Pancreas (tissue), 10 donors: ENCODE data around the gene PLEKHA1. TPM values are rescaled to one million over a fixed set of nuclear protein-coding genes. Genes with fewer than 3 reads are reported as not detected.

Source experiments
- ATAC-seq, 4 donors: fragments of 200-7000 bp; cut with Tn5 transposase; one replicate each; pipeline versions ENCODE4 v1.8.0 to v1.9.1; 2020; ENCODE audit warnings: mild to moderate bottlenecking in 4 of 4, moderate library complexity in 4 of 4
- DNase-seq, 6 donors: peaks; one replicate each; pipeline ENCODE4 v3.0.0-alpha.2; 2020
- FAIRE-seq: peaks from 2 replicates; lab custom pipeline; 2012; peaks lifted over from hg19 to GRCh38; lab: Jason Lieb, UNC
- H3K27ac ChIP-seq, 4 donors: fragments of 200-600 bp; sonication (generic); 1 replicate in 3 of 4; 2 replicates in 1 of 4; pipeline versions ENCODE4 v1.5.0 to v1.8.0; 2020
- H3K27me3 ChIP-seq, 4 donors: fragments of 200-600 bp; one replicate each; pipeline ENCODE4 v1.8.0; 2021
- H3K36me3 ChIP-seq, 3 donors: fragments of 200-600 bp; sonication (generic) in 1 of 3; one replicate each; pipeline versions ENCODE4 v1.5.0 to v1.8.0; 2020 to 2021
- H3K4me1 ChIP-seq, 3 donors: fragments of 200-600 bp; one replicate each; pipeline ENCODE4 v1.8.0; 2021
- H3K4me3 ChIP-seq, 4 donors: fragments of 200-600 bp; sonication (generic) in 2 of 4; one replicate each; pipeline versions ENCODE4 v1.5.0 to v1.8.0; 2020 to 2021
- H3K9me3 ChIP-seq, 4 donors: fragments of 200-600 bp; one replicate each; pipeline ENCODE4 v1.8.0; 2021
- CTCF ChIP-seq, 4 donors: fragments of 200-600 bp; sonication (generic) in 3 of 4; IDR thresholded peaks; one replicate each; pipeline versions ENCODE4 v1.5.0 to v1.8.0; 2021; ENCODE audit warnings: antibody characterized with exemption in 4 of 4
- WGBS, 2 donors: extraction: QIAGEN DNeasy Blood & Tissue Kit; methylation state at CpG; one replicate each; pipeline ENCODE4 v1.1.7; 2013; 5-methylcytosine and 5-hydroxymethylcytosine counted together
- intact Hi-C, 3 donors: fragments of 100-400 bp; cut with DNase I; formaldehyde crosslinking; loops; one replicate each; pipeline versions ENCODE4 v1.11.1 to v1.14.2; 2022
- polyA plus RNA-seq, 2 donors: library from polyadenylated mRNA; stranded (reverse); fragments of 200-250 nt; gene quantifications; one replicate each; pipeline ENCODE4 v1.2.3, GENCODE V29; 2013
- total RNA-seq, 6 donors: library from RNA; stranded (reverse); fragmentation: NEBNext Ultra II Directional in 4 of 6; extraction: Animal tissue kit (Norgen Biotek cat#: 25700) in 4 of 6; gene quantifications; one replicate each; pipeline versions ENCODE4 v1.2.1 to v1.2.4, GENCODE V29; 2021 to 2023
- donor health status: healthy with polysubstance abuse.
- donor health status: DM: no; HTN: no; CAD: no; lungs with moderate emphysema.
- donor health status: DM: no; HTN: no; CAD: no.
- donor health status: control.
- donor health status: control.
- donor health status: Bipolar disorder and iron deficiency.
- donor health status: DM: yes; HTN: yes; CAD: no.
- donor health status: DM: no; HTN: no; CAD: no.
- donor health status: DM: no; HTN: no; CAD: no.
- donor health status: DM: yes; HTN: yes; CAD: no.

PLEKHA1 gene
- total and polyA plus RNA-seq, 8 donors: 8.8 to 31.6 (median 20.4) TPM

DNA sequence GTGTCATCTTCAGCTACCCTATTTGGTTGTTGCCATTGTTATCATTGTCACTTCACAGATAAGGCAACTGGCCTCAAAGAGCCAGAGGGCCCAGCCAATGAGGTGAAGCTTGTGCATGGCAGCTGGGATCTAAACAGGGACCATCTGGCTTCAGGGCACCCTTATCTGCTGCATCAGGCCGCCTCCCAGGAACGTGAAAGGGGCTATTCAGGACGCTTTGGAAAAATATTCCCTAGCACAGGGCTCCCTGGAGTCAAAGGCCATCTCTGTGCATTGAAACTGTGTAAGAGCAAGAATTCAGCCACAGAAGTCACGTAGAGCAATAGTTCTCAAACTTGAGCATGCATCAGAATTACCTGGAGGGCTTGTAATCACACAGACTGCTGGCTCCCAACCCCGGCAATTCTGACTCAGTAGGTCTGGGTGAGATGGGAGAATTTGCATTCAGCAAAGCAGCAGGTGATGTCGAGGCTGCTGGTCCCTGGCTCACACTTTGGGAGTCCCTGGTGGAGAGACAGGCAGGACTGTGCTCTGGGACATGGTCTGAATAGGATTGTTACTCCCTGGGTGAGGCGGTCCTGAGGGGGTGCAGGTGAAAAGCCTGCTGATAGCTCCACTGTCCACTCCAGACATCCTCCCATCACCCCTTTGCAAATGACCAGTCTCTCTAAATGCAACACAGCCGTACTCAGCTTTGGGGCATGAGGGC is 21.5 kb upstream of the PLEKHA1 start:
- no peak for FAIRE-seq
- no peak overlapping the region for H3K4me3 ChIP-seq
- TF ChIP-seq CTCF (IDR thresholded peaks at IDR 0.05): no peak
- no peak overlapping the region for H3K27ac ChIP-seq
- no peaks in the 10 kb centered on the region for H3K36me3 ChIP-seq
- WGBS, 2 donors: 60 to 62% methylated on average over 8 of the region's 8 CpGs
- no peak for ATAC-seq
- DNase-seq: no peak
- H3K9me3 ChIP-seq: no peaks in the 10 kb centered on the region
- no peaks in the 10 kb centered on the region for H3K4me1 ChIP-seq
- no peaks in the 10 kb centered on the region for H3K27me3 ChIP-seq
- intact Hi-C loops: no loop called here

- DNase-seq (no peak), FAIRE-seq (no peak), ATAC-seq (no peak)
- TF ChIP-seq CTCF (IDR thresholded peaks at IDR 0.05): no peak
- Histone ChIP-seq H3K9me3 (no peaks in the 10 kb centered on the region), H3K36me3 (no peaks in the 10 kb centered on the region), H3K27ac (no peak overlapping the region), H3K4me1 (no peaks in the 10 kb centered on the region), H3K27me3 (no peaks in the 10 kb centered on the region), H3K4me3 (no peak overlapping the region)
- intact Hi-C loops: no loop called here
- WGBS, 2 donors: 83 to 93% methylated on average over 2 of the region's 2 CpGs
Measured at GRCh38 chr10:122354383-122354782, 20.1 kb upstream of the PLEKHA1 start.

DNA sequence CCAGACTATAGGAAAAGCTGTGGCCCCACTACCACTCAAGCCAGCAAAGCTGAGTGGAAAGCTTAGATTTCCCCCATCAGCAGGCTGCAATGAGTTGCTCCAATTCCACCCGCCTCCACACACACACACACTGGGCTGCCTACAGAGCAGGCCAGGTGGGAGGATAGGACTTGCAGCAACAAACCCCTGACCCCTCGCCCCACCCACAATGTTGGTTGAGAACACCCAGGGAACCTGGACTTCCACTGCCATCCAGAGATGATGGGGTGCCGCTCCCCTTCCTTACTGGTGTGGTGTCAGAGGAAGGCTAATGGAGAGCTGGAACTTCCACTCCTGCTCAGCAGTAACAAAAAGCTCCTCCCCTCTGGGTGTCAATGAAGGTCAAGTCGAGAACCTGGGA is 16.8 kb upstream of the PLEKHA1 start:
- no peak for FAIRE-seq

GRCh38 chr10:122359621-122360020 is 14.9 kb upstream of the PLEKHA1 start:
- FAIRE-seq (no peak), DNase-seq (no peak), ATAC-seq (no peak)
- no peaks in the 10 kb centered on the region for H3K27me3 ChIP-seq
- no peaks in the 10 kb centered on the region for H3K36me3 ChIP-seq
- no peaks in the 10 kb centered on the region for H3K9me3 ChIP-seq
- no peaks in the 10 kb centered on the region for H3K4me1 ChIP-seq
- H3K27ac ChIP-seq: no peak overlapping the region
- 72 to 78% methylated on average over 2 of the region's 2 CpGs for WGBS, 2 donors
- no peak overlapping the region for H3K4me3 ChIP-seq
- TF ChIP-seq CTCF (IDR thresholded peaks at IDR 0.05): no peak
- intact Hi-C loops: no loop called here

More for the DNA sequence above, 16.8 kb upstream of the PLEKHA1 start:
- Histone ChIP-seq H3K36me3 (no peaks in the 10 kb centered on the region), H3K27ac (no peak overlapping the region), H3K9me3 (no peaks in the 10 kb centered on the region), H3K27me3 (no peaks in the 10 kb centered on the region), H3K4me1 (no peaks in the 10 kb centered on the region), H3K4me3 (no peak overlapping the region)
- ATAC-seq (no peak), DNase-seq (no peak)
- intact Hi-C loops: no loop called here
- WGBS, 2 donors: 80 to 83% methylated on average over 4 of the region's 4 CpGs
- TF ChIP-seq CTCF (IDR thresholded peaks at IDR 0.05): no peak

GRCh38 chr10:122361046-122361445 is 13.5 kb upstream of the PLEKHA1 start:
- Histone ChIP-seq H3K9me3 (no peaks in the 10 kb centered on the region), H3K27me3 (no peaks in the 10 kb centered on the region), H3K36me3 (no peaks in the 10 kb centered on the region), H3K4me3 (no peak overlapping the region), H3K27ac (no peak overlapping the region), H3K4me1 (no peaks in the 10 kb centered on the region)
- DNase-seq (no peak), ATAC-seq (no peak), FAIRE-seq (no peak)
- WGBS, 2 donors: 88 to 100% methylated on average over 1 of the region's 1 CpG
- TF ChIP-seq CTCF (IDR thresholded peaks at IDR 0.05): no peak
- intact Hi-C loops: no loop called here
